Skin of body (tissue), 2 donors: ENCODE results near the gene PTGS2. TPM values are rescaled to one million over a fixed set of nuclear protein-coding genes. Genes with fewer than 3 reads are reported as not detected.
"Not testable (repeated sequence)": the region's sequence is repeated elsewhere in the genome, so short reads cannot be mapped to it uniquely, and the experiment has no call there.

Source experiments
- DNase-seq: peaks from one replicate; lab custom pipeline; 2025; lab: John Stamatoyannopoulos, UW
- total RNA-seq: library from RNA; depleted of rRNA; stranded (reverse); fragments of >200 nt; gene quantifications from one replicate; pipeline ENCODE4 v1.2.3, GENCODE V29; 2014

PTGS2 gene
- total RNA-seq, 1 donor from 2014 or later = 18.6 TPM

GRCh38 chr1:186670297-186671135 is 9.7 kb downstream of the PTGS2 start:
- DNase-seq = no peak

GRCh38 chr1:186669784-186670183 is 10.4 kb downstream of the PTGS2 start:
- DNase-seq = not testable (repeated sequence)

- DNase-seq = not testable (repeated sequence)
Measured at GRCh38 chr1:186664217-186664616, 16.0 kb downstream of the PTGS2 start.

GRCh38 chr1:186662752-186663151 is 17.5 kb downstream of the PTGS2 start:
- no peak for DNase-seq

- no peak for DNase-seq
Measured at GRCh38 chr1:186659890-186660341, 20.3 kb downstream of the PTGS2 start.

- no peak for DNase-seq
Measured at GRCh38 chr1:186658999-186659398, 21.2 kb downstream of the PTGS2 start.

GRCh38 chr1:186657481-186657880 is 22.7 kb downstream of the PTGS2 start:
- DNase-seq = no peak

- no peak for DNase-seq
Measured at GRCh38 chr1:186655876-186656275, 24.3 kb downstream of the PTGS2 start.

GRCh38 chr1:186654741-186655140 is 25.5 kb downstream of the PTGS2 start:
- no peak for DNase-seq

- no peak for DNase-seq
Measured at GRCh38 chr1:186653312-186653711, 26.9 kb downstream of the PTGS2 start.

- no peak for DNase-seq
Measured at GRCh38 chr1:186648613-186649012, 31.6 kb downstream of the PTGS2 start.

- DNase-seq = not testable (repeated sequence)
Measured at GRCh38 chr1:186647985-186648384, 32.2 kb downstream of the PTGS2 start.

- no peak for DNase-seq
Measured at GRCh38 chr1:186643614-186644013, 36.6 kb downstream of the PTGS2 start.

- DNase-seq = not testable (repeated sequence)
Measured at GRCh38 chr1:186637567-186637966, 42.7 kb downstream of the PTGS2 start.

GRCh38 chr1:186636786-186637185 is 43.4 kb downstream of the PTGS2 start:
- DNase-seq = no peak

GRCh38 chr1:186634511-186634910 is 45.7 kb downstream of the PTGS2 start:
- DNase-seq = no peak

GRCh38 chr1:186633116-186633515 is 47.1 kb downstream of the PTGS2 start:
- no peak for DNase-seq

- no peak for DNase-seq
Measured at GRCh38 chr1:186629341-186629740, 50.9 kb downstream of the PTGS2 start.

GRCh38 chr1:186628910-186629309 is 51.3 kb downstream of the PTGS2 start:
- no peak for DNase-seq

- peak; percentile 2 for DNase-seq
Measured at GRCh38 chr1:186627019-186627418, 53.2 kb downstream of the PTGS2 start.

GRCh38 chr1:186626356-186626932 is 53.8 kb downstream of the PTGS2 start:
- no peak for DNase-seq

- no peak for DNase-seq
Measured at GRCh38 chr1:186623551-186623950, 56.7 kb downstream of the PTGS2 start.
